GM19468 (cell line): ENCODE data around the gene PHKA1.
"Not testable (repeated sequence)": the region's sequence is repeated elsewhere in the genome, so short reads cannot be mapped to it uniquely, and the experiment has no call there.

Source experiments
- ATAC-seq: cut with Tn5 transposase; IDR thresholded peaks from one replicate; pipeline ENCODE4 v1.9.1; 2021; ENCODE audit warnings: mild to moderate bottlenecking, moderate library complexity, moderate number of reproducible peaks; ENCODE audit not compliant: unreplicated experiment; ENCODE audit errors: extremely low read depth

The PHKA1 gene

DNA sequence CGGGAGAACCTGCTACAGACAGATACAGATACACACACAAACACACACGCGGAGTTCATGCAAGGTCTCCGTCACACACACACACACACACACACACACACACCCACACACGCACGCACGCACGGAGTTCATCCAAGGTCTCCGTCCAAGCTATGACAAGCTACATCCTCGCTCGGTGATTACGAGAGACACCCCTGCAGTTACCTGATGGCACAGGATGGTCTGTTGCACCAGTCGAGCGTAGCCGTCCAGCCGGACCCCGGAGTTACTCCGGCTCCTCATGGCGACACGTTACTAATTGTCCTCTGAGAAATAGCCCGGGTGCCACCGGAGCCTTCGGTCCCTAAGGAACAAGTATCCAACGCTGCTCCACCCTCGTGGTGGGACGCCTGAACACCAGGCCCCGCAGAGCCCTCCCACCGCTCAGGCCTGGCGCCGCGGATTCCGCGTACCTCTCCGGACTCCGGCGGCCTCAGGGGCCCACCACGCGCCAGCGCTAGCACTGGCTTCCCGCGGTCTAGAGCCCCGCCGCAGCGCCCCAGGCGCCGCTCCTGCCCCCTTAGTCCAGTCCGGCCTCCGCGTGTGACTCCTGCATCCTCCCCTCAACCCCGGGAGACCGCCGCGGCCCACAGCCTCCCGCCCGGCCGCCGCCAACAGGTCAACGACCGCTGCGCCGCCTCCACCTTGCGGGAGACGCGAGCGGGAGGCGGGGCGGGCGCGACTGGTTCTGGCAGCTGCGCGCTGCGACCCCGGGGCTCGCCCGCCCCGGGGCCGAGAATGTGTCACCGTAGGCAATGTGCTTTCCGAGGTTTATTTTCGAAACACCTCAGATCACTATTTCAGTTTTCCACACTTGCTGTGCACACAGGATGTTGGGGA is at the start of gene PHKA1:
TSS of gene PHKA1 (minus strand) at position 708 of the 879 bp plus-strand sequence. CDS start at position 282, 426 bp downstream.
- ATAC-seq: not testable (repeated sequence)

GRCh38 chrX:72760454-72760853 is 46.3 kb upstream of the PHKA1 start:
- not testable (repeated sequence) for ATAC-seq

DNA sequence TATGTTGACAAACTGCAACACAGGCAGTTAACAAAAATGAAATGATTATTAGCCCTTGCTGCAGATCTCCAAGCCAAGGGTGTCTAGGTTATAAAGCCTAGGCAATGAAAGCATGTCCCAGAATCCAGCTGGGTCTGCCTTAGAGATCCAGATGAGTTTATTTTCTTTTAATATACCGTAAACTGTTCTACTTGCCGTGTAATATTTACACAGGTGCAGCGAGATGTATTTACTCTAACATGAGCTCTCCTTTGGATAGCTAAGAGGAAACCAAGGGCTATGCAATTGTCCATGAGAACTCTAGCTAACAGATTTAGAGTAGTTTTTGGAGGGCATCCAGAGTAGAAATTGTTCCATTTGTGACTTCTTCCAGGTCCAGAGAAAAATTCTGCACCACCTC is 34.4 kb upstream of the PHKA1 start:
- not testable (repeated sequence) for ATAC-seq

DNA sequence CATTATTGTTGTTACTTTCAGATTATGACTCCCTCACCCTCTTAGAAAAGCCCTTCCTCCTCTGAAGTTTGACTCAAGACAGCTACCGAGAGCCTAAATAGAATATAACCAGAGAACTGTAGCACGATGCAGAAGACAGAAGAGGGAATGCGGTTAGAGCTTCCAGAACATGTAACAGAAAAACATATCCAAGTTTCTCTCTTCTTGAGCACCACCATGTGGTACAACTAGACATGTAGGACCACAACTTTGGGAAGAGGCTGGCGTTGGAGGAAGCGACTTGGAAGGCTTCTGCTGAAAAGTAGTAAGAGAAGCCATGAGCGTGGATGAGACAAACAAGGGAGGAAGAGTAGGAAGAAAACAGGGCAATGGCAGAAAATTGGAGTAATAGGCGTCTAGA is 31.4 kb upstream of the PHKA1 start:
- ATAC-seq: not testable (repeated sequence)

DNA sequence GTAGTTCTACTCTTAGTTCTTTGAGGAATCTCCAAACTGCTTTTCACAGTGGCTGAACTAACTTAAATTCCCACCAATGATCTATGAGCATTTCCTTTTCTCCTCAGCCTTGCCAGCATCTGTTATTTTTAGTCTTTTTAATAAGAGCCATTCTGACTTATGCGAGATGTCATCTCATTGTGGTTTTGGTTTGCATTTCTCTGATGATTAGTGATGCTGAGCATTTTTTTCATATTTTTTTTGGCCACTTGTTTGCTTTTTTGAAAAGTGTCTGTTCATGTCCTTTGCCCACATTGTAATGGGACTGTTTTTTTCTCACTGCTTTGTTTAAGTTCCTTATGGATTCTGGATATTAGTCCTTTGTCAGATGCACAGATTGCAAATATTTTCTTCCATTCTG is 21.5 kb upstream of the PHKA1 start:
- ATAC-seq: no peak

DNA sequence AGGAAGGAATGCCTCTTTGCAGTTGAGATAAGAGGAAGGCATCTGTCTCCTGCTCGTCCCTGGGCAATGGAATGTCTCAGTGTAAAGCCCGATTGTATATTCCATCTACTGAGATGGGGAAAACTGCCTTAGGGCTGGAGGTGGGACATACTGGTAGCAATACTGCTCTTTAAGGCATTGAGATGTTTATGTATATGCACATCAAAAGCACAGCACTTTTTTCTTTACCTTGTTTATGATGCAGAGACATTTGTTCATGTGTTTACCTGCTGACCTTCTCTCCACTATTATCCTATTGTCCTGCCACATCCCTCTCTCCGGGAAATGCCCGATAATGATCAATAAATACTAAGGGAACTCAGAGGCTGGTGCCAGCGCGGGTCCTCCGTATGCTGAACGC is 19.5 kb upstream of the PHKA1 start:
- ATAC-seq: not testable (repeated sequence)

- ATAC-seq: no peak
These were observed 13.7 kb upstream of the PHKA1 start for GRCh38 chrX:72727846-72728245.

DNA sequence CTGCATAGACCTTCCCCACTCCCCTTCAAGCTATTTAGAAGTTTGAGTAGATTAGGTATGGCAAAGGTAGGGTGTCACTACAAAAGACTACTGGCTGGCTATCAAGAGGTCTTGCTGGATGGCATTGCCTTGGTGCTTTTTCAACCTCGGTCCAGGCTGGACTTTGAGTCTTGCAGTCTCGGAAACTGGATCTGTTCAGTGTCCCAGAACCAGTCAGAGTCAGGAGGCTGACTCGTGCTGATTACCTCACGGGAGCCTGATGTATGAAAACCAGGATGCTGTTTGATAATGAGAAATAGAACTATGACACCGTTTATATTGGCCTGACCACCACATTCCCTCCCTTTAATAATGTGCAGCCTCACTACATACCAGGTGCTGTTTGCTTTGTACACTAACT is 2.7 kb upstream of the PHKA1 start:
- no peak for ATAC-seq

GRCh38 chrX:72715546-72715945 is 1.4 kb upstream of the PHKA1 start:
- ATAC-seq: no peak

DNA sequence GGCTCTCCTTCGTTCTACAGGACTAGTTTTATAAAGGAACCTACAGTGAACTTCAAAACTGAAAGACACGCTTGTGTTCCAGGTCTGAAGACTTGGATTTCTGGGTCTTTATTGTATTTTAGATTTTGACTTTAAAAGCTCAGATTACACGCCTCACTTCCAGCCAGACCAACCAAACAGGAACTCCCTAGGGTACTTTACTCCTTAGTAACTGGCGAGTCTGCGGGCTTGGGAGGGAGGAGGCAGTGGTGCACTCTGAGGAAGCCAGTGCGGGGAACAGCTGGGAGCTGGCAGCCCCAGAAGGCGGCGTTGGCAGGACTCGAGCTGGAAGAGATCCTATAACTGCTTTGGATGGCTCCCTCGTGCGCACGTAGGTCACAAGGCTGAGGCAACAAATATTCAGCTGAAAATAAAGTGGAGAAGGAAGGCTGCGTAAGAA is 391 bp upstream of the PHKA1 start:
- ATAC-seq: no peak

- no peak for ATAC-seq
These were observed 976 bp downstream of the PHKA1 start for GRCh38 chrX:72713130-72713529.

DNA sequence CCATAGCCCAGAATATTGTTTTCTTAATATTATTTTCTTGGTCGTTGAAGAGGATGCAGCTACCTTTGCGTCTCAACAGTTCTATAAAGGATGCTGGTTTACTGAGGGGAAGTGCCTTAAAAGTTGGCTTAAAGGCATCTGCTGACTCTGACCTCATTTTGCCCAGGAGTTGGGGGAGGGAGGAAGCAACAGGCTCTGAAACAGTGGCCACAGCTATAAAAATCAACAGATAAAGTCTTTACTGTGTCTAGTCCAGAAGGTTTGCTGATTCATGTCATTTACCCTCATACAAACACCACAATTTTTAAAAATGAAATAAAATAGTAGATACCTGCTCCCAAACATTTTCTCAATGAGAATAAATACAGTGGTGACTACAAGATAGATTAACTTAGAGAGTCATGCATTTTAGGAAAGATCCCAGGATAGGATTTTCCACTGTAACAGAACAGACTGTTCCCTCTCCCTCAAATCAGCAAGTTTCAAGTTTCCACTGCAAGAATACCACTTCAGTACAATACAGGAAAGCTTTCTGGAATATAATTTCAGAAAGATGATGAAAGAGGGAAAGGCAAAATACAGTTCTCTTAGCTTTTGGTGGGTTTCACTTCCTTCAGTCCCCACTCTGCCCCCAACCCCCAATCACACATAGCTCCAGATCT is 1.9 kb downstream of the PHKA1 start:
- no peak for ATAC-seq

DNA sequence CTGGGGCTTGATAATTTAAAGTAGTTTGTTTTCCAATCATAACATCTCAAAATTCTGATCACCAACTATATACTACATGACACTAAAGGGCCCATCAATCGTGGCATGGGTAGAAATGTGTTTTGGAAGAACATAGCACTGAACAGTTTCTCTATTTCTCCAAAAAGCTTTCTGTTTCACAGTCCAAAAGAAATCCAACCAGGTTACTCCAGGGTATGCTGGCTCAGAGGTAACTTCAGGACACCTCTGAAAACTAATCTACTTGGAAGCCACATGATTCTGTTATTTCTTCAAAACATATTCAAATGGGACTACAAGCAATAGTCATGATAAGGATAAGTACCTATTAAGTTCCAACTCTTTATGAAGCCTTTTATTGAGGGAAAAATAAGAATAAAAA is 8.3 kb downstream of the PHKA1 start:
- ATAC-seq: no peak

DNA sequence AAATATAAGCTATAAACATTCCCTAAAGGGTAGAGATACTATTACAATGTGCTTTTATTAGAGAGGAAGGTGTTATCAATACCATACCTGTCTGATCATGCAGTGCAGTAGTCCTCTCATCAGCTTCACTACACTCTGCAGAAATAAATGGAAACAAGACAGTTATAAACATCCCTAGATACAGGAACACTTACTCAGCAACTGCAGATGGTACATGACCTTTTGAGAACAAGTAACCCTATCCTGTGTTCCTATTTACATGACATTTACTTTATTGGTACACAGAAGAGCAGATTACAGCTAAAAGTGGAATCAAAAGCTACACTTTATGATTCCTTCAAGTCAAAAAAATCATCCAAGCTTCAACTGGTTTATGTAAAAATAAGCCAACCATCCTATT is 9.0 kb downstream of the PHKA1 start:
- no peak for ATAC-seq

DNA sequence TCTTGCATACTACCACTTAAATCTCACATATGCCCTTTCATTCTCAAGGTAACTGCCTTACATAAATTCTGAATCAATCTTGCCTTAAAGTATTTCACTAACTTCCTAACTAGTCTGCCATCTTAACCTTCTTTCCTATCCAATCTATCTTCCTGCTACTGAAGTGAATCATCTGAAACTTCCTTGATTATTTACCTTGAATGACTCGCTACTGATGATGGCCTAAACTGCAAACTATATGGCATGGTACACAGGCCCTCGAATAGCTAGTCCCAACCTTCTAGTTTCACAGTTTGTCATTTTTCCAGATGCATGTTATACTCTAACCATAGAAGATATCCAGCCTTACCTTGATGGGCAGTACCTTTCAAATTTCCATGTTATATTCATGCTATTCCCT is 19.9 kb downstream of the PHKA1 start:
- no peak for ATAC-seq

DNA sequence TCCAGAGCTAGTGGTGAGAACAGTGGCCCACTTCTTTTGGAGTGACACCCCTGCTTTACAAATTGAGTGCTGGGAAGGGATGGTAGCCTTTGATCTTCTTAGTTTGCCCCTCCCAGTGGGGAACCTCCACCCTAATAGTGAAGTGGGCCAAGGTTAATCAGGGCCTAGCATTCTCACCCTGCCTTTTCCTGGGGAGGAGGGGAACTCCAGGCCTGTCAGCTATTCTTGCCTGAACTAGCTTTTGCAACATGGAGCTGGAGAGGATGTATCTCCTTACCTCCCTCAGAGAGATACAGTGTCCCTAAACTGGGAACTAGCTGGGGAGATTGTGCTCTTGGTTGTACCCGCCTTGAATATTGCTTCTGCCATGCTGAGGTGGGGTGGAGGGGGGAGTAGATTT is 20.6 kb downstream of the PHKA1 start:
- no peak for ATAC-seq

GRCh38 chrX:72687396-72687795 is 26.7 kb downstream of the PHKA1 start:
- ATAC-seq: no peak

DNA sequence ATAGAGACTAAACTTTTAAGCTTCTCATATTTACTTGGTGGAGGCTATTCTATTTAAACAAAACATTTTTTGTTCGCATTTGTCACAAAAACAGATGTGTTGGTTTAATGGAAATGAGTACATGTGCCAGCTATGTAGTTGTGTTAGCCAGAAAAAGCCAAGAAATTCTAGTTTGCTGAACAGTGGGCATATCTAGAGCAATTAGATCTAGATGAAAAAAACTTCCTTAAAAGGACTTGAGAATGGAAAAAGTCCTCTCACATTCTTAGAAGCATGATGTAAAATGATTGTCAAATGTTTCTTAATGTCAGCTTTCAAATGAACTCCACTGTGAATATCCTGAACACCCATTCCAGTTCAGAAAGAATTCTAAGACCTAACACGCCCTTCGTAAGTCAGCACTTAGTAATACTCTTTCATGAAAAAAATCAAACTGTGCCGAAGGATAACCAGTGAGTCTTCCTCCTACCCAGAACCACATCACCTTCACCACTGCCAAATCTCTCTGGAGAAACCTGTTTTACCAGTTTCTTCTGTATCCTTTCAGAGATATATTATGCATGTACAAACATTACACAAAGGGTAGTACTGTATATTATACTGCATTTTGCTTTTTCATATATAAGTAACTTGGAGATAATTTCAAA is 28.2 kb downstream of the PHKA1 start:
- ATAC-seq: no peak

- no peak for ATAC-seq
These were observed 29.1 kb downstream of the PHKA1 start for GRCh38 chrX:72685018-72685417.

GRCh38 chrX:72683631-72684030 is 30.5 kb downstream of the PHKA1 start:
- ATAC-seq: no peak

DNA sequence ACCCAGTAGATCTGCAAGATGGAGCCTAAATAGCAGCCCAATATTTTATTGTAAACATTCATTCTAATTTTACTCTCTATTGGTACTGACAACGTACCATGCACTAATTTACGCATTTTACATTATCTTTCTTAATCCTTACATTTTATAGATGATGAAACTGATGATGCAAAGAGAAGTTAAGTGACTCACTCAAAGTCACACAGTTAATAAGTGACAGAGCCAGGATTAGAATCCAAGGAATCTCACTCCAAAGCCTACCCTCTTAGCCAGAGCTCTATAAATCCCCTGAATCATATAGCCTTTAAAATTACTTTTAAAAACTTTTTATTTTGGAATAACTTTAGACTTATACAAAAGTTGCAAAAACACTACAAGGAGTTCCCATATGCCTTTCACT is 37.6 kb downstream of the PHKA1 start:
- no peak for ATAC-seq
